GM21786 (cell line): ENCODE data around the gene MVB12A.
A peak's percentile ranks its signal among the peaks of the same experiment; 100 is the strongest.

Experiments
- ATAC-seq: cut with Tn5 transposase; IDR thresholded peaks from one replicate; pipeline ENCODE4 v1.9.1; 2021; ENCODE audit not compliant: unreplicated experiment

Gene MVB12A

GRCh38 chr19:17441241-17442021 lies 21.6 kb downstream of the MVB12A start:
- no peak for ATAC-seq

DNA sequence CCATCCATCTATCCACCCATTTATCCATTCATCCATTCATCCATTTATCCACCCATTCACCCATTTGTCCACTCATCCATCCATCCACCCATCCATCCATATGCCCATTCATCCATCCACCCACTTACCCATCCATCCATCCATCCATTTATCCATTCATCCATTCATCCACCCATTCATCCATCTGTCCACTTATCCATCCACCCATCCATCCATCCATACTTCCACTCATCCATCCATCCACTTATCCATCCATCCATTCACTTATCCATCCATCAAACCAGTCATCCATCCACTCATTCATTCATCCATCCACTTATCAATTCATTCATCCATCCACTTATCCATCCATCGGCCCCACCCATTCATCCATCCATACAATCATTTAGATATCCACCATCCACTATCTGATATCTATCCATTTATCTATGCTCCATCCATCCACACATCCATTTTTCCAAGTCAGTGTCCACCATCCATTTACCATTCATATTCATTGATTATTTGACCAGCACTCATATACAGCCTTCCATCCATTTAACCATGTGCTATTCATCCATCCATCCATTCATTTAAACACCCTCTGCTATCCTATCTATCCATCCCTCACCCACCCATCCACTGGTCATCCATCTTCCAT lies 25.8 kb downstream of the MVB12A start:
- no peak for ATAC-seq

GRCh38 chr19:17447704-17448130 lies 27.9 kb downstream of the MVB12A start:
- ATAC-seq, result no peak

DNA sequence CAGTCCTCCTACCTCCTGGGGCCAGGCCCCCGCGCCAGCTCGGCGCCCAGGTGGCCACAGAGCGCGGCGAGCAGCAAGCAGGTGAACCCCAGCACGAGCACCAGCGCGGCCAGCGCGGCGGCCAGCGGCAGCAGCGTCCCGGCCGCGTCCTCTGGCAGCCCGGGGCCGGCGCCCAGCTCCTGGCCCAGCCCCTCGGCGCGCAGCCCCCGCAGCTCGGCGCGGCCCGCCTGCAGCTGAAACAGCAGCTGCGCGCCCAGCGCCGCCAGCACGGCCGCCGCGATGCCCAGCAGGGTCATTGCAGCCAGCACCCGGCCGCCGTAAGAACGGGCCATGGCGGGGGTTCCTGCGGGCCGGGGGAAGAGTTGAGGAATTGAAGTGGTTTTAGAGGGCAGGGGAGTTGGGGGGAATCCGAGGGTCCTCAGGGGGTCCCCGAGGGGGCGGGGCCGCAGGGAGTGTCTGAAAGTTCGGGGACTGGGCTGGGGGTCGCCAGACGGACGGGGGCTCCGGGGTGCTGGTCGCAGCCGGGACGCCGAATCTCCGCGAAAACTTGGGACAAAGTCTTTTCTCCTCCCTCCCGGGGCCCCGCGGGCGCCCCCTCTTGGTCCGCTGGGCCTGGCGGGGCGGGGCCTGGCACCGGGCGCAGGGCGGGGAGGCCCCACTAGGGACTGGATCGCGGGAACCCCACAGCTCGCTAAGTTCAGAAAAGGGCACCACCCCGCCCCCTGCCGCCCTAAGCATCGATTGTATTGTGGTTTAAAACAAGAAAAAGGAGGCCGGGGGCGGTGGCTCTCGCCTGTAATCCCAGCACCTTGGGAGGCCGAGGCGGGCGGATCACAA lies 28.5 kb downstream of the MVB12A start, which contains the start of gene TMEM221:
Gene TMEM221 (minus strand): TSS at position 538 of the 837 bp plus-strand sequence. CDS start 206 bp downstream, at position 332.
- no peak for ATAC-seq

DNA sequence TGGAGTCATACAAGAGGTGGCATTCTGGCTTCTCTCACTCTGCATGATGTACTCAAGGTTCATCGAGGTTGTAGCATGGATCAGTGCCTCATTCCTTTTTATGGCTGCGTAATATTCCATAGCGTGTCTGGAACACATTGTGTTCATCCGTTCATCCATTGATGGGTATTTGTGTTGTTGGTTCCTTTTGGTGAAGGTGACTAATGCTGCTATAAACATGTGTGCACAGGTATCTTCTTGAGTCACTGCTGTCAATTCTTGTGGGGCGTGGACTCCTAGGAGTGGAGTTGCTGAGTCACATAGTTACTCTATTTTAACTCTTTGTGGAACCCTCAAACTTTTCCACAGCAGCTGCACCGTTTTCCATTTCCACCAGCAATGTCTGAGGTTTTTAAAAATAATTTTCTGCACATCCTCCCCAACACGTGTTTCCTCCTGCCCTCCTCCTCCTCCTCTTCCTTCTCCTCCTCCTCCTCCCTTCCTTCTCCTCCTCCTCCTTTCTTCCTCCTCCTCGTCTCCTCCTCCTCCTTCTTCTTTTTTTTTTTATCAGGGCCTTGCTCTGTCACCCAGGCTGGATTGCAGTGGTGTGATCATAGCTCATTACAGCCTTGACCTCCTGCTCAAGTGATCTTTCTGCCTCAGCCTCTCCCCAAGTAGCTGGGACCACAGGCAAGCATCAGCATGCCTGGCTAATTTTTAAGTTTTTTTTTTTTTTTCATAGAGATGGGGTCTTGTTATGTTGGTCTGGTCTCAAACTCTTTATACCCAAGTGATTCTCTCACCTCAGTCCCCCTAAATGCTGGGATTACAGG lies 30.6 kb downstream of the MVB12A start:
- no peak for ATAC-seq

DNA sequence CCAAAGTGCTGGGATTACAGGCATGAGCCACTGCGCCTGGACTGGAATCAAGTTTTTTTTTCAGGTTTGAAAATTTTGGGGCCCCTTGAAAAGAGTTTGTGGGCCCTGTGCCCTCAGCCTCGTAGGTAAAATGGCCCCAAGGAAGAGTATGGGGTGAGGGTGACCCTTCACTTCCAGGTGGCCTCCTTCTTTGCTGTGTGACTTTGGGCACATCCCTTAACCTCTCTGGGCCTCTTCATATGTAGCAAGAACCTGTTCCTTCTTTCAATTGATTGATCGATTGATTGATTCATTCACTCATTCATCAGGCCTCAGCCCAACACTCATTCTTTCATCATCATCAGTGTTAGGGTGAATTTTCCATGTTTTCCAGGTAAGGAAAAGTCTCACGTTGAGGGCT lies 32.0 kb downstream of the MVB12A start:
- no peak for ATAC-seq

GRCh38 chr19:17454576-17455071 lies 34.8 kb downstream of the MVB12A start:
- ATAC-seq, result no peak

- ATAC-seq, result no peak
Observed at GRCh38 chr19:17455308-17456123, 35.7 kb downstream of the MVB12A start.

- no peak for ATAC-seq
Observed at GRCh38 chr19:17456127-17456526, 36.3 kb downstream of the MVB12A start.

DNA sequence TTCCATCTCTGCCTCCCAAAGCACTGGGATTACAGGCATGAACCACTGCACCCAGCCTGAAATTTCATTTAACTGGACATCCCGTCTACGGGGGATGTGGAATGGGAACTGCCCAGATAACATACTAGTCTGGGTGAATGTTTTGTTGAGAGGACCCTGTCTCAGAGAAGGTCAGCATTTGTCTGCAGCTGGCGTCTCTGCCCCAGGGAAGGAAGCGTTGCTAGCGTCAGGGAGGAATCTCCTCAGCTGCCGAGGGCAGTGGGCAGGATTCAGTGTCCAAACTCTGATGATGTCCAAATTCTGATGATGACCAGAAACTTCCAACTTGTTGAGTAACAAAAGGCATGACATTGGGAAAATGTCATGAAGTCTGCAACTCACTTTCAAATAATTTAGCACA lies 37.8 kb downstream of the MVB12A start:
- ATAC-seq, result no peak

GRCh38 chr19:17458970-17459369 lies 39.1 kb downstream of the MVB12A start:
- no peak for ATAC-seq

DNA sequence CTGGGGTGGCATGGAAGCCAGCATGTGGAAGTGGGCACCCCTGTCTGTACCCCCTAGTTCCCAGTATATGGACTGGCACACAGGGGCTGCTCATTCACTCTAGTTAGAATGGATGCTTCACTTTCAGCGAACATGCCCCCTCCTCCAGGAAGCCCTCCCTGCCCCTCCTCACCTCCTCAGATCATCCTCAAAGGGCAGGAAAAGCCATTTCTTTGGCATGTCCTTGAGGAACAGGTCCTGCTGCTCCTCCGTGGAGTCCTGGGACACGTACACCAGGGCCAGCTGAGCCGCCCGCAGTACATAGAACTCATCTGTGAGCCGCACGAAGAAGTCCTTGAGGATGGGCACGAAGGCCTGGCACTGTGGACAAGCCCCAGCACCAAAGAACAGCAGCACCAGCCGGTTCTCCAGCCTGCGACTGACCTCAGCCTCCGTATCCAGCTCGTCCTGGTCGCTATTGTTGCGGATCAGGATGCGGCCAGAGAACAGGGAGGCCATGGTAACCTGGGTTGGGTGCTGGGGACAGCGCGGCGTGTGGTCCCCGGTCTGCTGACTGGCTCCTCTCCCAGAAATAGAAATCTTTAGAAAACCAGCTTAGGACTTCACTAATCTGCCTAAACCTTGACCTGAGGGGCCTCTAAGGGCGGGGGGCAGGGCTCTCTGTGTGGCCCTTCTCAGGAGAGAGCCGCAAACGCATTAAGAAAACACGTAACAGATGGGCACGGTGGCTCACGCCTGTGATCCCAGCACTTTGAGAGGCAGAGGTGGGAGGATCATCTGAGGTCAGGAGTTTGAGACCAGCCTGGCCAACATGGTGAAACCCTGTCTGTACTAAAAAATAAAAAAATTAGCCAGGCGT lies 40.8 kb downstream of the MVB12A start, which contains the start of gene NXNL1:
Gene NXNL1 (minus strand): TSS at position 555 of the 859 bp plus-strand sequence. CDS start 57 bp downstream, at position 498.
- ATAC-seq, result no peak

DNA sequence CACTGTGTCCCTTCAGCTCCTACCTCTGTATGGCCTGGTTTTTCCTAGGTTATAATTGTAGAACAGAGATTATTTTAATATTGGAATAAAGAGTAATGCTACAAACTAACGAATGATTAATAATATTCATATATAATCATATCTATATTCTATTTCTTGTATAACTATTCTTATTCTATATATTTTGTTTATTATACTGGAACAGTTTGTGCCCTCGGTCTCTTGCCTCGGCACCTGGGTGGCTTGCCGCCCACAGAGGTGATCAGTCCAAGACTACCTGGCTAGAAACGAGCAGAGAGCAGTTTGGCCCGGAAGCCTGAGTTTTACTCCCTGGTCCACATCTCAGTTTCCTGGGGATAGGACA lies 46.6 kb downstream of the MVB12A start:
- ATAC-seq, result no peak

GRCh38 chr19:17467471-17468301 lies 47.8 kb downstream of the MVB12A start:
- ATAC-seq, result no peak

DNA sequence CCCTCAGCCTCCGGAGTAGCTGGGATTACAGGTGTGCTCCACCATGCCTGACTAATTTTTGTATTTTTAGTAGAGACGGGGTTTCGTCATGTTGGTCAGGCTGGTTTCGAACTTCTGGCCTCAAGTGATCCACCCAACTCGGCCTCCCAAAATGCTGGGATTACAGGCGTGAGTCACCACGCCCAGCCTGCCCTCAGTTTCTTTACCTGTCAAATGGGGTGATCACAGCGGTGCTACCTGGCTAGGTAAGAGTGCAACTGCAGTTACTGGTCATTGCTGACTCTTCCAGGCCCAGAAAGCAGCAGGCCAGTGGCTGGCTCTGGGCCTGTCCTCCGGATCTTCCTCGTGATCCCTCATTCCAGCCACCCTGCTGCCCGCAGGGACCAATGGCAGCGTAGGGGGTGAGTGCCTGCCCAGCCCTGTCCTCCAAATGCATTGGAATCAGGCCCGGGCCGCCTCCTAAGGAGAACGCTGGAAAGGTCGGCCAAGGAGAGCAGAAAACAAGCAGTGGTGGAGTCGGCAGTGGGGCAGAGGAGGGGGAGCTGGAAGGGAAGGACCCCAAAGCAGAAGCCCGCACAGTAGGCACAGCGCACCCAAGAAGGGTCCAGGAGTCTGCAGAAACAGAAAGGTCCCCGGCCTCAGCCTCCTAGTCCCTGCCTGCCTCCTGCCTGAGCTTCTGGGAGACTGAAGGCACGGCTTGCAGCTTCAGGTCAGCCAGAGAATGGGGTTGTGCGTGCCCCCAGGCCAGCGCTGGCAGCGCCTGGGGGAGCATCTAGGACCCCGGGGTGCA lies 48.6 kb downstream of the MVB12A start:
- ATAC-seq, result no peak

DNA sequence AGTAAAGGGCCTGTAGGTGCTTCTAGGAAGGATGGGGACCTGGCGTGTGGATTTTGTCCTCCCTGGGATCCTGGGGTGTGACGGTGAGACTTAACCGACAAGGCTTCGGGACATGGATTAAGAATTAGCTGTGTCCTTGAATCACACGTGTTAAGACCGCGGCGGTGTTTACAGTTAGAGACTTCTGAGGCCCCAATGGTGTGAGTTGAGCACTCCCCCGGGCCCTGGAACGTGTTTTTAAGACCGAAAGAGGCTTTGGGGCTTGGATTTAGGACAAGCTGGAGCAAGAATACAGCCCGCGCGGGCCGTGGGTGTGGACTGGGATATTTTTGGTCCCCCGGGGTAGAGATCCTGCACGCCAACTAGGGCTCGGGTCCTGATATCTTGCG lies 49.2 kb downstream of the MVB12A start:
- no peak for ATAC-seq

DNA sequence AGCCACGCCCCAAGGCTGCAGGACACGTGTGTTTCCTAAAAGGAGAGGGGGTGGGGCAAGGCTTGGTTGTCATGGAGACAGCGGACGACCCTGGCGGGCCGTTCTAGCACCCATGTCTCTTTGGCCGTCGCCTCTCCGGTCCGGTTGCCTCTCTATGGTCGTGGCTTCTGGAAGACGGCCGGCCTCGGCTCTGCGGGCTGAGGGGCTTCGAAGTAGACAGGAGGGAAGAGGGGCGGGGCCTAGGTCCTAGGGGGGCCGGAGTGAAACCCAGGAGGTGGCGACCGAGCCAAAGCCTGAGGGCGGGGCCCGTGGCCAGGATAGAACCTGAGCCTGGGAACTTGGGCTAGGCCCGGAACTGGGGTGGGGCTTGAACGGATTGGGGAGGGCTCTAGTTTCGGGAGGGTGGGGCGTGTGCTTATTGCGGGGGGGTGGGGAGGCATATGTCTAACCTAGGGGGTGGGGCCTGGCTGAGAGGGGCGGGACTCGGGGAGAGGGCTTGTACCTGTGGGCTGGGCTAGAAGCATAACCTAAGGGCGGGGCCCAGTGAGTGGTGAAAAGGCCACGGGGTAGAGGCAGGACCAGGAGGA lies 49.7 kb downstream of the MVB12A start:
- peak; percentile 56 for ATAC-seq
